Measurements from ENCODE around the gene PARK7.

- TF ChIP-seq CTCF (IDR thresholded peaks at IDR 0.05) (no peak), POLR2A (IDR thresholded peaks at IDR 0.05) (no peak)
Measured at GRCh38 chr1:8033322-8033721, 71.8 kb downstream of the PARK7 start.

Data from Peyer's patch (tissue), 4 donors.